B cell (primary cell): ENCODE results near the gene PCNX3.

Experiments used
- CTCF ChIP-seq: fragments of 200-600 bp; IDR thresholded peaks from one replicate; pipeline ENCODE4 v1.8.0; 2022; ENCODE audit warnings: antibody characterized with exemption, mild to moderate bottlenecking
- EZH2 ChIP-seq: IDR thresholded peaks from 2 replicates; pipeline ENCODE4 v1.6.1; 2012; ENCODE audit warnings: borderline replicate concordance, low read depth, mild to moderate bottlenecking, moderate library complexity, low read length; ENCODE audit not compliant: insufficient read depth, poor library complexity, severe bottlenecking

DNA sequence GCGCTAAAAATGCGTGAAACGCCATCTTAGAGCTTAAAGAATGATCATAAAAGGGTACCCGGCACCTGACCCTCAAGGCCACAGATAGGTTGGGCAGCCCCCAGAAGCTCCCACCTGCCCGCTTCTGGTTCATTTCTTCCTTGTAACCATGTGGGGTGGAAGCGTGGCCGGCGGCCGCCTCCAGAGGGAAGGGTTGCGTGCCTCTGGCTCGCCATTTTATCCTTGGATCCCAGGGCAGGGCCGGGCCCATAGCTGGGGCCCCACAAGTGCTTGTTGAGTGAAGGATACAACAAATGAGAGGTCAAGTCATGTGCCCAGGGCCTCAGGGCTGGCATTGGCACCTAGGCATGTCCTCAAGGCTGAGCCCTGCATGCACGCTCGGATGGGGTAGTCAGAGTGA is 5.9 kb downstream of the PCNX3 start:
- no peak for TF ChIP-seq CTCF
- no peak for TF ChIP-seq EZH2
